Measurements from ENCODE around the gene DLGAP3. TPM values are rescaled to one million over a fixed set of nuclear protein-coding genes. Genes with fewer than 3 reads are reported as not detected.
"Not testable (repeated sequence)": the region's sequence is repeated elsewhere in the genome, so short reads cannot be mapped to it uniquely, and the experiment has no call there.

Gene DLGAP3
- total RNA-seq, 1 experiment from 2014 or later = 0.81 TPM

DNA sequence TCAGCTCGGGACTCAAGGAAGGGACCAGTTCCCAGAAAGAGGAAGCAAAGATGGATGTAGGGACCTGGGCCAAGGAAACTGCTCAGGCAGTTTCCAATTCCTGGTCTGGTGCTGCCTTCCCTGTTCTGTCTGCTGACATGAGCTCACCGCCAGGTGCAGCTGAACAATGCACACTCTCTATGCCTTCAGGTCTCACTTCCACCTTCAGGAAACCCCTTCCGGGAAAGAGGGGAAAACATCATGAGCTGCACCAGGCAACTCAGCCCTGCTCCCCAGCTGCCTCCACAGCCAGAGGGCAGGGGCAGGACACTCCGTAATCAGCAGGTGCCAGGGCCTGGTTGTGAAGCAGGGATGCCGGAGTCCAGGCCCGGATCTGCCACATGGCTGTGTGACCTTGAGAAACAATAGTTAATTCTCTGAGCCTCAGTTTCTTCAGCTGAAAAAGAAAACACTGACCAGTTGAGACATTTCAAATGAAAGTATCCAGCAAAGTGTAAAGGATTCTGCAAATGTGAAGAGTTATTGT, 97.7 kb downstream of the DLGAP3 start:
- no peaks in the 10 kb centered on the region for H3K36me3 ChIP-seq
- H3K9me3 ChIP-seq (replicated peaks) = no peaks in the 10 kb centered on the region
- H3K27me3 ChIP-seq = no peaks in the 10 kb centered on the region
- no peak overlapping the region for H3K4me3 ChIP-seq
- DNase-seq = no peak
- no peak overlapping the region for H3K27ac ChIP-seq
- H3K4me1 ChIP-seq = no peaks in the 10 kb centered on the region

DNA sequence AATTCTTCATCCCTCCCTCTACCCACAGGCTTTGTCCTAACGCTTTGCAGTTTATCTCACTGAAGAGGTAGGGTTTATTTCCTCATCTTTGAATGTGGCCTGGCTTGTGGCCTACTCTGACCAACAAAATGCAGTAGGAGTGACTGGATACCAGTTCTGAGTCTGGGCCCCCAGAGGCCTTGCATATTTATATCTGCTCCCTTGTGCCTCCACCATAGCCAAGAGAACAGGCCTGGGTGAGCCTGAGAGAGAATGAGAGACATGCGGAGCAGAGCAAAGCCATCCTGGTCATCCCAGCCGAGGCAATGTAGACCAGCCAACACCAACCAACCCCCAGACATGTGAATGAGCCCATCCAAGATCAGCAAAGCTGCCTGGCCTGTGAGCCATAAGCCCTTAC, 100.2 kb downstream of the DLGAP3 start:
- H3K4me3 ChIP-seq = no peak overlapping the region
- H3K4me1 ChIP-seq = no peaks in the 10 kb centered on the region
- no peaks in the 10 kb centered on the region for H3K27me3 ChIP-seq
- DNase-seq = no peak
- H3K36me3 ChIP-seq = no peaks in the 10 kb centered on the region
- no peak overlapping the region for H3K27ac ChIP-seq
- no peaks in the 10 kb centered on the region for H3K9me3 ChIP-seq (replicated peaks)

DNA sequence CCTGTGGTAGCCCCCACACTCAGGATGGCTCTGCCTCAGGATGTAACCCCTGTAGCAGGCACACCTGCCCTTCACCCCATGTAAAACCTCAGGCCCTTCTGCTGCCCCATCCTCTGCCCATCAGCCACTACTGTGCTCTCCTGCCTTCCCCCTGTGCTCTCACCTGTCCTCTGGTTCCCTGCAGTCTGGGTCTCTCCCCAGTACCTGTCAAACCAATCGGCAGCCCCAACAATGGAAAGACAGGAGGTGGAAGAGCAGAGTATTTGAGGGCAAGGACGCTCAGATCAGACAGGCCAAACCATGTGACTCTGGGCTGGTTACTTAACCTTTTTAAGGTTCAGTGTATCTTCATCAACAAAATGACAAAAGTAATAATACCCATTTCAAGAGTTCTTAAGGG, 100.8 kb downstream of the DLGAP3 start:
- Histone ChIP-seq H3K27ac (no peak overlapping the region), H3K4me3 (no peak overlapping the region), H3K9me3 (replicated peaks) (no peaks in the 10 kb centered on the region), H3K27me3 (no peaks in the 10 kb centered on the region), H3K36me3 (no peaks in the 10 kb centered on the region), H3K4me1 (no peaks in the 10 kb centered on the region)
- DNase-seq = no peak

DNA sequence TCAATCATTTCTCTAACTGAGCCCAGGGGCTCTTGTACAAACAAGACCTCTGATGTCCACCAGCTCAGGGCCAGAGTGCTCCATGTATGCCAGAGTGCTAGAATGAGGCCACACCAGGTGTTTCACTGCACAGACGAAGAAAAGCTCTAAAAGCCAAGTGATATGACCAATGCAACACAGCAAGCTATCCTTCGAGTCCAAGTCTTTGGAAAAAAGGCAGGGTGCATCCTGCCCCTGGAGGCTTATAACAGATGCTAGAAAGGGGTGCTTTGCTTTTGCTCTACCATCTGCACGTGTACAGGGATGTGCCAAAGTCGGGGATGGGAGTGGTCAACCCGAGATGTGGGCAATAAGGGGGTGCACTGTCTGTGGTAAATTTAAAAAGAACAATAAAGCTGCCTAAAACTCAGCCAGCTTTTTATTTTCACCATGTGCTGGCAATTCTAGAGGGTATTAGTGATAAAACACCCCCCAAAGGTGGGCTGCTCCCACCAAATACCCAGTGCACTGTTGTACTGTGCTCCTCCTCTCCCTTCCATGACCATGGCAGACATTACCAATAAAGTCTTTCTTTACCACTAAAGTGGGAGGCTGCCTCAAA, 102.0 kb downstream of the DLGAP3 start:
- Histone ChIP-seq H3K9me3 (replicated peaks) (no peaks in the 10 kb centered on the region), H3K36me3 (no peaks in the 10 kb centered on the region), H3K27me3 (peaks cover 7% of the 10 kb centered on the region), H3K4me3 (no peak overlapping the region), H3K4me1 (no peaks in the 10 kb centered on the region), H3K27ac (no peak overlapping the region)
- DNase-seq = no peak

DNA sequence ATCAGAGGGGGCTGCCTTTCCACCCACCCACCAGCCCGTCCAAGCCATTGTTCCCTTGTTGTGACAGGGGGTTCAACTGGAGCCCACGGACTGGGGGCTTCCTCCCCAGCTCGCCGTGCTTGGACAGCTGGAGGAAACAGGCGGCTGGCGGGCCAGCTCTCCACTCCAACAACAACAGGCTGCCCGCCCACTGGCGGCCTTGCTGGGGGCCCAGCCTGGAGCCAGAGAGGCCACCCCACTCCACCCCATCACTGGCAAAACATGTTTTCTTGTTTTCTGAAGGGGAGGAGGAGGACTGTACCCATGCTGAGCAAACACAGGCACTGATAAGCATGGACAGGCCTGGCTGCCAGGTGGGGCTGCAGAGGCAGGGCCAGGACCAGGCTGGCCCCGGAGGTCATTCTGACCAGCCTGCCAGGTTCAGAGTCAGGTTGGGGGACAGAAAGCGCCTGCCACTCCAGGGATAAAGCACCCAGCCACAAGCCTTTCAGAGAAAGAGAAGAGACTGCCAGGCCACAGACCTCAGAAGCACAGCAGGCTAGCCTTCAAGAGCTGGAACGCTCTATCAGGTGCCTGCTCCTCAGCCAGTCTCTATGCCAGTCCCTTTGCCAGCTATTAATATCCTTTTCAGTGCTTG, 103.9 kb downstream of the DLGAP3 start:
- no peak for DNase-seq
- Histone ChIP-seq H3K36me3 (no peaks in the 10 kb centered on the region), H3K27me3 (peaks cover 9% of the 10 kb centered on the region), H3K9me3 (replicated peaks) (no peaks in the 10 kb centered on the region), H3K27ac (no peak overlapping the region), H3K4me3 (no peak overlapping the region), H3K4me1 (no peaks in the 10 kb centered on the region)

DNA sequence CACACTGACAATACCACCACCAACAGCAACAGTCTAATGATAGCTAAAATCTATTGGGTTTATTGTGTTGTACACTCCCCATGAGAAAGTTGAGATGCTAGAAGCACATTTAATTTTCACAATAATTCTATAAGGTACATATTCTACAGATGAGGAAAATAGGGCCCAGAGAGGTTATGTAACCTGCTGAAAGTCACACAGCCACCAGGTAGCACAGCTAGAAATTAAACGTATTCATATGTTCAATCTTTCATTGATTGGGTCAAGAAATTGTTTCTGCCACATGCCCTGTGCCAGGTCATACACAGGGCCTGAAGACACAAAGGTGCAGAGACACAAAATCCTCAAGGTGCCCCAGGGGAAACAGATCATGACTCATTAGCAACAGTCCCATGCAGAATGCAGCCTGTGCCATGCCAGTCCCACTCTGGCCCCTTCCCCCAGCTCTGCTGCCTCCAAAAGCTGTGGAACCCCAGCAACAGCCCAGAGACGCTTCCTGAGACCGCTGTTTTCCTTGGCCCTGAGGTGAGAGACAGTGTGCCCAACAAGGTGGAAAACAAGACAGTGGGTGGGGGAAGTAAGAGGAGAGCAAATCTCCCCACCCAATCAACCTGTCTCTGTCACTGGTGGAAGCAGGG, 104.5 kb downstream of the DLGAP3 start:
- no peaks in the 10 kb centered on the region for H3K36me3 ChIP-seq
- no peaks in the 10 kb centered on the region for H3K9me3 ChIP-seq (replicated peaks)
- H3K4me3 ChIP-seq = no peak overlapping the region
- DNase-seq = no peak
- H3K4me1 ChIP-seq = no peaks in the 10 kb centered on the region
- H3K27me3 ChIP-seq = peaks cover 9% of the 10 kb centered on the region
- H3K27ac ChIP-seq = no peak overlapping the region

DNA sequence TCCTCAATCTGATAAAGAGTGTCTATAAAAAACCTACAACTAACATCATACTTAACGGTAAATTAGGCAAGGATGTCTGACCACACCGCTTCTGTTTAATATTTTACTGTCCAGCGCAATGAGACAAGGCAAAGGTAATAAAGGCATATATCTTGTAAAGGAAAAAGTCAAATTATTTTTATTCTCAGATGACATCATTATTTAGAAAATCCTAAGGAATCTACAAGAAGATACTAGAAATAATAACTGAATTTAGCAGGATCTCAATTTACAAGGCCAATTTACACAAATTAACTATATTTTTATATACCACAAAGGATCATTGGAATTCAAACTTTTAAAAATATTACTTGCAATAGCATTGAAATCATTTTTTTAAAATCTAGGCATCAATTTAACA, 107.2 kb downstream of the DLGAP3 start:
- Histone ChIP-seq H3K27me3 (peaks cover 18% of the 10 kb centered on the region), H3K27ac (no peak overlapping the region), H3K4me1 (no peaks in the 10 kb centered on the region), H3K36me3 (no peaks in the 10 kb centered on the region), H3K9me3 (replicated peaks) (no peaks in the 10 kb centered on the region), H3K4me3 (no peak overlapping the region)
- no peak for DNase-seq

DNA sequence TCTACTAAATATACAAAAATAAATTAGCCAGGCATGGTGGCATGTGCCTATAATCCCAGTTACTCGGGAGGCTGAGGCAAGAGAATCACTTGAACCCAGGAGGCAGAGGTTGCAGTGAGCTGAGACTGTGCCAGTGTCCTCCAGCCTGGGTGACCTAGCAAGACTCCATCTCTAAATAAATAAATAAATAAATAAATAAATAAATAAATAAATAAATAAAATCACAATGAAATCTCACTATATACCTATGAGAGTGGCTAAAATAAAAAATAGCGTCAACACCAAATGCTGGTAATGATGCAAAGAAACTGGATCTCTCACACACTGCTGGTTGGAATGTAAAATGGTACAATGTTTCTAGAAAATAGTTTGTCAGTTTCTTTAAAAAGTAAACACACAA, 110.6 kb downstream of the DLGAP3 start:
- not testable (repeated sequence) for H3K27ac ChIP-seq; H3K9me3 ChIP-seq (replicated peaks); DNase-seq; H3K36me3 ChIP-seq; H3K4me1 ChIP-seq; H3K4me3 ChIP-seq
- peaks cover 23% of the 10 kb centered on the region for H3K27me3 ChIP-seq

DNA sequence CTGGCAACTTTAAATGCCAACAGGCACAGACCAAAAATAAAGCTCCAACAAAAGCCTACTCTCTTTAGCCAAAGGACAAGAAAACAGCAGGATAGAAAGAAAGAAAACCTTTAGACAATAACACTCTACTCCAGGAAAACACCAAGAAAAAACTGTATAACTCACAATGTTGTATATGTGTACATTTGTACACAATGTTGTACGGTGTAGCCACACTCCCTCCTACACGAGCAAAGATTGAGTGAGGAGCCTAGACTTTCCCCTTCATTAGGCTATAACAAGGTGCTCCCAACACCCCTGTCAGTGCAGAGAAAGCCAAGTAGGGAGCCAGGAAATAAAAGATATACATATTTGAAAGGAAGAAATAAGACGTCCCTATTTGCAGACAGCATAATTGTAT, 112.7 kb downstream of the DLGAP3 start:
- Histone ChIP-seq H3K27ac (no peak overlapping the region), H3K4me1 (no peaks in the 10 kb centered on the region), H3K36me3 (no peaks in the 10 kb centered on the region), H3K27me3 (peaks cover 14% of the 10 kb centered on the region; the same call in 1 of the 2 replicates), H3K4me3 (no peak overlapping the region), H3K9me3 (replicated peaks) (0 out of 2 replicates have a peak, but pooled peaks cover 3% of the 10 kb centered on the region)
- DNase-seq = no peak

DNA sequence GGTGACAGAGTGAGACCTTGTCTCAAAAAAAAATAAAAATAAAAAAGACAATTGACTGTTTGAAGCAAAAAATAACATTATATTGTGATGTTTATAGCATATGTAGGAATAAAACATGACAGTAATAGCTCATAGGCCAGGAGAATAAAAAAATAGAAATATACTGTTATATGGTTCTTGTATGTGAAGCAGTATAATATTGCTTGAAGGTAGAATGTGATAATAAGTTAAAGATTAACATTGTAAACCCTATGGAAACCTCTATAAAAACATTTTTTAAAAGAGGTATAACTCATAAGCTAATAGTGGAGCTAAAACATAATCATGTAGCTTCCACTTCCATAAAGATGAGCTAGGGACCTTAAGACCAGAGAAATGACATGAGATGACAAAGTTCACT, 113.1 kb downstream of the DLGAP3 start:
- Histone ChIP-seq H3K27me3 (peaks cover 14% of the 10 kb centered on the region; the same call in 1 of the 2 replicates), H3K36me3 (no peaks in the 10 kb centered on the region)

More for the DNA sequence above, 113.1 kb downstream of the DLGAP3 start:
- H3K9me3 ChIP-seq (replicated peaks) = 0 out of 2 replicates have a peak, but pooled peaks cover 3% of the 10 kb centered on the region
- H3K4me3 ChIP-seq = no peak overlapping the region
- no peak overlapping the region for H3K27ac ChIP-seq
- no peak for DNase-seq
- no peaks in the 10 kb centered on the region for H3K4me1 ChIP-seq

Other genes starting within 250 kb of the DLGAP3 start
- gene GJB5, start 174.6 kb downstream of the DLGAP3 start, total RNA-seq (2014; rRNA removed; shearing (Covaris generic)) = not detected in 2 replicates
- not detected in 2 replicates for gene GJB4, start 169.9 kb downstream of the DLGAP3 start, total RNA-seq (2014; rRNA removed; shearing (Covaris generic))
- not detected in 2 replicates for gene GJB3, start 148.4 kb downstream of the DLGAP3 start, total RNA-seq (2014; rRNA removed; shearing (Covaris generic))
- not detected in 2 replicates for gene GJA4, start 136.7 kb downstream of the DLGAP3 start, total RNA-seq (2014; rRNA removed; shearing (Covaris generic))
- 33.4 and 34.4 TPM in 2 replicates for gene SMIM12, start 69.9 kb downstream of the DLGAP3 start, total RNA-seq (2014; rRNA removed; shearing (Covaris generic))
- 18.0 and 19.8 TPM in 2 replicates for gene TMEM35B, start 55.7 kb upstream of the DLGAP3 start, total RNA-seq (2014; rRNA removed; shearing (Covaris generic))
- 19.7 and 25.1 TPM in 2 replicates for gene ZMYM6, start 102.3 kb upstream of the DLGAP3 start, total RNA-seq (2014; rRNA removed; shearing (Covaris generic))
- 36.8 and 42.3 TPM in 2 replicates for gene ZMYM1, start 149.7 kb upstream of the DLGAP3 start, total RNA-seq (2014; rRNA removed; shearing (Covaris generic))